ENCODE data around the gene KCNN3. TPM values are rescaled to one million over a fixed set of nuclear protein-coding genes. Genes with fewer than 3 reads are reported as not detected.

Gene KCNN3
- total and polyA plus RNA-seq, 2 donors (not counting 1 experiment from before 2014, with no cell fraction given), result 0.17 to 0.82 TPM

DNA sequence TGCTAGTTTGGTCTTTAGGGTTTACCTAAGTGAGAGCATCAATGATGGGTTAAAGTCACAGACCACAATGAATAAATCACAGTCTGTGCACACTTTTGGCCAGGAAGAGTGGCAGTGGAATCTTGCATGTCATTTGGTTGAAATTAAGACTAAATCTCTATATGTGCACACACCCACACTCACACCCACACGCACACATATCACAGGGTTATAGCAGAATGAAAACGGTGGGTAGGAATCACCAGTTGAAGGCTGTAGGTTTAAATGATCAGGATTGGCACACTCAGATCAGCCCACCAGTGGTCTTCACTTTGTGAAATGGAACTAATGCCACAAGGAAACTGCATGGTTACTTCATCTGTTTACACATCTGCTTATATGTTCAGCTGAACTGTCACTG lies 164.5 kb downstream of the KCNN3 start:
- H3K27ac ChIP-seq (ENCODE audit: low read length in 2 of 2), result no peak overlapping the region
- H3K4me2 ChIP-seq (replicated peaks; ENCODE audit: low read depth, low read length, poor library complexity, severe bottlenecking), result no peak overlapping the region
- H3K4me3 Mint-ChIP-seq, result no peak overlapping the region
- ATAC-seq (ENCODE audit: low read depth) (no peak), DNase-seq (no peak)
- no peaks in the 10 kb centered on the region for H3K9me3 Mint-ChIP-seq (ENCODE audit: insufficient read depth)
- H3K79me2 ChIP-seq (ENCODE audit: control insufficient read depth, insufficient read depth, low read length), result no peaks in the 10 kb centered on the region
- H4K20me1 ChIP-seq (ENCODE audit: control insufficient read depth, insufficient read depth, low read length, poor library complexity, severe bottlenecking), result no peaks in the 10 kb centered on the region
- H3K27me3 ChIP-seq (replicated peaks in 1 of 4; ENCODE audit: control extremely low read depth in 1 of 4, control insufficient read depth in 3 of 4, insufficient read depth in 4 of 4, low read length in 3 of 4), result peaks cover 0 to 6% (median 0%) of the 10 kb centered on the region in 4 experiments
- intact Hi-C loops (cut with micrococcal nuclease), result no loop called here
- ChIA-PET CTCF (no interaction called here), POLR2A (no interaction called here)
- H3K9ac ChIP-seq (ENCODE audit: low read length), result no peak overlapping the region
- TF ChIP-seq, protein P1, sequence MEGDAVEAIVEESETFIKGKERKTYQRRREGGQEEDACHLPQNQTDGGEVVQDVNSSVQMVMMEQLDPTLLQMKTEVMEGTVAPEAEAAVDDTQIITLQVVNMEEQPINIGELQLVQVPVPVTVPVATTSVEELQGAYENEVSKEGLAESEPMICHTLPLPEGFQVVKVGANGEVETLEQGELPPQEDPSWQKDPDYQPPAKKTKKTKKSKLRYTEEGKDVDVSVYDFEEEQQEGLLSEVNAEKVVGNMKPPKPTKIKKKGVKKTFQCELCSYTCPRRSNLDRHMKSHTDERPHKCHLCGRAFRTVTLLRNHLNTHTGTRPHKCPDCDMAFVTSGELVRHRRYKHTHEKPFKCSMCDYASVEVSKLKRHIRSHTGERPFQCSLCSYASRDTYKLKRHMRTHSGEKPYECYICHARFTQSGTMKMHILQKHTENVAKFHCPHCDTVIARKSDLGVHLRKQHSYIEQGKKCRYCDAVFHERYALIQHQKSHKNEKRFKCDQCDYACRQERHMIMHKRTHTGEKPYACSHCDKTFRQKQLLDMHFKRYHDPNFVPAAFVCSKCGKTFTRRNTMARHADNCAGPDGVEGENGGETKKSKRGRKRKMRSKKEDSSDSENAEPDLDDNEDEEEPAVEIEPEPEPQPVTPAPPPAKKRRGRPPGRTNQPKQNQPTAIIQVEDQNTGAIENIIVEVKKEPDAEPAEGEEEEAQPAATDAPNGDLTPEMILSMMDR (IDR thresholded peaks at IDR 0.05), result no peak
- TF ChIP-seq EZH2 (IDR thresholded peaks at IDR 0.05; ENCODE audit: borderline replicate concordance, insufficient read depth, low read depth, low read length, poor library complexity, severe bottlenecking), result no peak
- no peak overlapping the region for H2AFZ ChIP-seq (ENCODE audit: insufficient read depth, low read depth, low read length, poor library complexity, severe bottlenecking)
- H3K27me3 Mint-ChIP-seq, result peaks cover 31% of the 10 kb centered on the region
- H3K36me3 ChIP-seq (replicated peaks in 1 of 2; ENCODE audit: control extremely low read depth in 1 of 2, control insufficient read depth in 1 of 2, extremely low read depth in 1 of 2, insufficient read depth in 2 of 2, low read length in 1 of 2), result no peaks in the 10 kb centered on the region
- H3K4me3 ChIP-seq (ENCODE audit: control extremely low read depth in 1 of 5, extremely low read depth in 1 of 5, insufficient read depth in 1 of 5, low read depth in 2 of 5, low read length in 4 of 5), result no peak overlapping the region
- WGBS (ENCODE audit: insufficient coverage), result no CpG with 5 or more reads among the region's 2 CpGs
- no peak overlapping the region for H3K27ac Mint-ChIP-seq
- no peaks in the 10 kb centered on the region for H3K4me1 ChIP-seq (ENCODE audit: control insufficient read depth in 2 of 2, insufficient read depth in 2 of 2, low read length in 2 of 2)
- H3K9me3 ChIP-seq (ENCODE audit: control extremely low read depth in 1 of 3, control insufficient read depth in 2 of 3, insufficient read depth in 1 of 3, low read length in 2 of 3), result no peaks in the 10 kb centered on the region
- no peaks in the 10 kb centered on the region for H3K4me1 Mint-ChIP-seq

DNA sequence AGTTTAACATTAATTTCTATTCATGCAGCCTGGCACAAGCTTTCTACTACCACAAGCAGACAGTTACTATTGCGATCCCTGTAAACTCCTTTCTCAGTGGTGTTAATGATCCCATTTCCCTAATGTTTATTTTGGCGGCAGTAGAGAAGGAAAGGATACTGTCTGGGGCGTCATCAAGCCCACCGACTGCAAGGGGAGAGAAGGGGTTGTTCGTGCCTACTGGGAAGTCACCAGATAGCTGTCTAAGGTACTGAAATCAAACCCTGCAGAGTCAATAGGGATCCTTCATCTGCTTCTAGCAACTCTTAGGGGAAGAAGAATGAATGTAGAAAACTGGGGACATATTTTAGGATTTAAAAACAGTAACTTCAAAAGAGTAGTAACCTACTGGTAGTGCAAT lies 166.9 kb downstream of the KCNN3 start:
- no peak overlapping the region for H3K4me3 ChIP-seq (ENCODE audit: control extremely low read depth in 1 of 5, extremely low read depth in 1 of 5, insufficient read depth in 1 of 5, low read depth in 2 of 5, low read length in 4 of 5)
- Mint-ChIP-seq H3K27ac (no peak overlapping the region), H3K4me3 (no peak overlapping the region), H3K4me1 (no peaks in the 10 kb centered on the region), H3K27me3 (peaks cover 22% of the 10 kb centered on the region), H3K9me3 (ENCODE audit: insufficient read depth) (no peaks in the 10 kb centered on the region)
- H3K4me2 ChIP-seq (replicated peaks; ENCODE audit: low read depth, low read length, poor library complexity, severe bottlenecking), result no peak overlapping the region
- no peaks in the 10 kb centered on the region for H3K4me1 ChIP-seq (ENCODE audit: control insufficient read depth in 2 of 2, insufficient read depth in 2 of 2, low read length in 2 of 2)
- H2AFZ ChIP-seq (ENCODE audit: insufficient read depth, low read depth, low read length, poor library complexity, severe bottlenecking), result no peak overlapping the region
- H3K36me3 ChIP-seq (replicated peaks in 1 of 2; ENCODE audit: control extremely low read depth in 1 of 2, control insufficient read depth in 1 of 2, extremely low read depth in 1 of 2, insufficient read depth in 2 of 2, low read length in 1 of 2), result no peaks in the 10 kb centered on the region
- POLR2A ChIA-PET, result no interaction called here
- ATAC-seq (ENCODE audit: low read depth) (no peak), DNase-seq (no peak)
- 46% methylated on average over 3 of the region's 5 CpGs for WGBS (ENCODE audit: insufficient coverage)
- H3K9me3 ChIP-seq (ENCODE audit: control extremely low read depth in 1 of 3, control insufficient read depth in 2 of 3, insufficient read depth in 1 of 3, low read length in 2 of 3), result no peaks in the 10 kb centered on the region
- no peaks in the 10 kb centered on the region for H4K20me1 ChIP-seq (ENCODE audit: control insufficient read depth, insufficient read depth, low read length, poor library complexity, severe bottlenecking)
- no peak overlapping the region for H3K27ac ChIP-seq (ENCODE audit: low read length in 2 of 2)
- intact Hi-C loops (cut with micrococcal nuclease), result no loop called here
- H3K9ac ChIP-seq (ENCODE audit: low read length), result no peak overlapping the region
- CTCF ChIA-PET, result no interaction called here
- no peaks in the 10 kb centered on the region for H3K79me2 ChIP-seq (ENCODE audit: control insufficient read depth, insufficient read depth, low read length)
- TF ChIP-seq, protein P1 (IDR thresholded peaks at IDR 0.05), result no peak
- TF ChIP-seq EZH2 (IDR thresholded peaks at IDR 0.05; ENCODE audit: borderline replicate concordance, insufficient read depth, low read depth, low read length, poor library complexity, severe bottlenecking), result no peak
- H3K27me3 ChIP-seq (replicated peaks in 1 of 4; ENCODE audit: control extremely low read depth in 1 of 4, control insufficient read depth in 3 of 4, insufficient read depth in 4 of 4, low read length in 3 of 4), result peaks cover 0 to 6% (median 0%) of the 10 kb centered on the region in 4 experiments

Data from B cell (primary cell).